GM18873 (cell line): ENCODE data around the gene ZNF33A.
"Not testable (repeated sequence)": the region's sequence is repeated elsewhere in the genome, so short reads cannot be mapped to it uniquely, and the experiment has no call there.

Source experiments
- ATAC-seq: cut with Tn5 transposase; IDR thresholded peaks from one replicate; pipeline ENCODE4 v1.9.1; 2021; ENCODE audit warnings: mild to moderate bottlenecking, moderate library complexity, moderate number of reproducible peaks; ENCODE audit not compliant: unreplicated experiment, low FRiP score

Gene ZNF33A

GRCh38 chr10:38043516-38043915 is 33.0 kb downstream of the ZNF33A start:
- no peak for ATAC-seq

GRCh38 chr10:38045129-38045528 is 34.7 kb downstream of the ZNF33A start:
- no peak for ATAC-seq

GRCh38 chr10:38047666-38048065 is 37.2 kb downstream of the ZNF33A start:
- ATAC-seq = peak; percentile 64

- ATAC-seq = no peak
Observed at GRCh38 chr10:38050212-38050611, 39.7 kb downstream of the ZNF33A start.

GRCh38 chr10:38054361-38054797 is 43.9 kb downstream of the ZNF33A start:
- ATAC-seq = no peak

GRCh38 chr10:38055274-38055894 is 44.9 kb downstream of the ZNF33A start:
- ATAC-seq = not testable (repeated sequence)

GRCh38 chr10:38069663-38070062 is 59.2 kb downstream of the ZNF33A start:
- ATAC-seq = not testable (repeated sequence)

GRCh38 chr10:38070501-38070900 is 60.0 kb downstream of the ZNF33A start:
- ATAC-seq = no peak

- no peak for ATAC-seq
Observed at GRCh38 chr10:38072552-38072951, 62.1 kb downstream of the ZNF33A start.

GRCh38 chr10:38076687-38077086 is 66.2 kb downstream of the ZNF33A start:
- no peak for ATAC-seq

GRCh38 chr10:38093318-38093717 is 82.8 kb downstream of the ZNF33A start:
- not testable (repeated sequence) for ATAC-seq

- ATAC-seq = peak; percentile 26
Observed at GRCh38 chr10:38093816-38094157, 83.3 kb downstream of the ZNF33A start.

GRCh38 chr10:38094158-38094926 is 83.9 kb downstream of the ZNF33A start, which contains the start of gene ZNF37A:
Gene ZNF37A (plus strand): TSS chr10:38094337. CDS start chr10:38096618, 2,281 bp downstream.
- peak; percentile 97 for ATAC-seq

- no peak for ATAC-seq
Observed at GRCh38 chr10:38094927-38095574, 84.6 kb downstream of the ZNF33A start.

GRCh38 chr10:38102880-38103279 is 92.4 kb downstream of the ZNF33A start:
- ATAC-seq = no peak

GRCh38 chr10:38103756-38104155 is 93.3 kb downstream of the ZNF33A start:
- ATAC-seq = no peak

GRCh38 chr10:38112159-38112558 is 101.7 kb downstream of the ZNF33A start:
- no peak for ATAC-seq
